GM18508 (cell line): ENCODE measurements around the gene TMOD2.
"Not testable (repeated sequence)": the region's sequence is repeated elsewhere in the genome, so short reads cannot be mapped to it uniquely, and the experiment has no call there.

Source experiments
- ATAC-seq: cut with Tn5 transposase; IDR thresholded peaks from one replicate; pipeline ENCODE4 v1.9.1; 2021; ENCODE audit warnings: moderate number of reproducible peaks; ENCODE audit not compliant: insufficient read depth, unreplicated experiment

TMOD2 gene

GRCh38 chr15:51768018-51768417 lies 16.6 kb downstream of the TMOD2 start:
- no peak for ATAC-seq

GRCh38 chr15:51770902-51771301 lies 19.5 kb downstream of the TMOD2 start:
- no peak for ATAC-seq

GRCh38 chr15:51771773-51772172 lies 20.4 kb downstream of the TMOD2 start:
- no peak for ATAC-seq

- no peak for ATAC-seq
Observed at GRCh38 chr15:51774916-51775315, 23.5 kb downstream of the TMOD2 start.

GRCh38 chr15:51775967-51776816 lies 24.8 kb downstream of the TMOD2 start:
- no peak for ATAC-seq

- no peak for ATAC-seq
Observed at GRCh38 chr15:51776952-51777569, 25.7 kb downstream of the TMOD2 start.

GRCh38 chr15:51780636-51781035 lies 29.2 kb downstream of the TMOD2 start:
- no peak for ATAC-seq

GRCh38 chr15:51781506-51781905 lies 30.1 kb downstream of the TMOD2 start:
- no peak for ATAC-seq

- ATAC-seq: no peak
Observed at GRCh38 chr15:51782357-51782896, 31.0 kb downstream of the TMOD2 start.

GRCh38 chr15:51783967-51784366 lies 32.6 kb downstream of the TMOD2 start:
- ATAC-seq: no peak

GRCh38 chr15:51787130-51787529 lies 35.7 kb downstream of the TMOD2 start:
- ATAC-seq: not testable (repeated sequence)

GRCh38 chr15:51792474-51792873 lies 41.1 kb downstream of the TMOD2 start:
- not testable (repeated sequence) for ATAC-seq

- no peak for ATAC-seq
Observed at GRCh38 chr15:51793521-51794305, 42.3 kb downstream of the TMOD2 start.

- ATAC-seq: no peak
Observed at GRCh38 chr15:51796847-51797401, 45.5 kb downstream of the TMOD2 start.

- no peak for ATAC-seq
Observed at GRCh38 chr15:51798281-51798680, 46.9 kb downstream of the TMOD2 start.

GRCh38 chr15:51799282-51800252 lies 48.2 kb downstream of the TMOD2 start:
- no peak for ATAC-seq

- ATAC-seq: no peak
Observed at GRCh38 chr15:51801391-51801835, 50.0 kb downstream of the TMOD2 start.

GRCh38 chr15:51802593-51802992 lies 51.2 kb downstream of the TMOD2 start:
- ATAC-seq: no peak

GRCh38 chr15:51803965-51804364 lies 52.6 kb downstream of the TMOD2 start:
- ATAC-seq: no peak
